ENCODE results near the gene CSH1. TPM values are rescaled to one million over a fixed set of nuclear protein-coding genes. Genes with fewer than 3 reads are reported as not detected.
A peak's percentile ranks its signal among the peaks of the same experiment; 100 is the strongest.
"Not testable (repeated sequence)": the region's sequence is repeated elsewhere in the genome, so short reads cannot be mapped to it uniquely, and the experiment has no call there.

Gene CSH1
- total and polyA plus RNA-seq, 7 experiments from 2014 or later = 8.2 to 11.3 TPM; not detected in 5

DNA sequence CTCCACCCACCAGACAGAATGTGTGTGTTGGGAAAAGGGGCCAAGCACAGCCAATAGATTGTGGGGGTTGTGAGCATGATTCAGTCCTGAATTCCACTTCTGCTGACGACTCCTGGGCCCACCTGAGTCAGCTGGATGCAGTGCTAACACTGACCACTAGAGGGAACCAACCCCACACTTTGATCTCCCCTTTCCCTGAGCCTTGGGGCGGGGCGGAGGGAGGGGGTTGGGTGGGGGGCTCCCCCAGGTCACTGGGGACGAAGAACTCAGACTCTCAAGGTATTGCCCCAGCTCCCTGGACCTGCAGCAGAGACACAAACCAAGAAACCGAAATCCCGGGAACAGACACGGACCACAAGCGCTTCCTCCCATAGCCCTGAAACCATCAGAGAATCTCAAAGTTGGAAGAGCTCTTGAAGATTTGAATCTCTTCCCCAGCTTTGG is 15.3 kb upstream of the CSH1 start:
- DNase-seq (peak; percentile 30 to 64 (median 49)), ATAC-seq (peak; percentile 88)
- Histone ChIP-seq H3K9me3 (ENCODE audit: control insufficient read depth in 2 of 3, low read length in 3 of 3) (no peaks in the 10 kb centered on the region), H3K27me3 (ENCODE audit: control insufficient read depth in 2 of 2, insufficient read depth in 2 of 2, low read length in 2 of 2) (no peaks in the 10 kb centered on the region), H3K27ac (ENCODE audit: low read depth, low read length) (no peak overlapping the region), H3K4me3 (ENCODE audit: low read length) (no peak overlapping the region), H3K4me1 (ENCODE audit: control insufficient read depth in 2 of 2, insufficient read depth in 2 of 2, low read length in 2 of 2) (no peaks in the 10 kb centered on the region), H3K36me3 (ENCODE audit: control insufficient read depth in 2 of 3, insufficient read depth in 3 of 3, low read length in 3 of 3) (no peaks in the 10 kb centered on the region)
- peaks cover 0 to 29% (median 0%) of the 10 kb centered on the region in 5 donors for H3K27me3 Mint-ChIP-seq
- peaks cover 0 to 10% (median 0%) of the 10 kb centered on the region in 7 donors for H3K4me1 Mint-ChIP-seq
- CTCF ChIA-PET = interaction anchor here (0.7 to 3.4 kb wide), 17 partner anchors 8 to 358 kb away, joined by 3 to 22 read pairs (median 4); partner anchors contain the start of genes CD79B and ICAM2
- peak overlapping the region in 1 of 10 donors; percentile 25 for H3K4me3 Mint-ChIP-seq
- POLR2A ChIA-PET = interaction anchor here (0.5 to 1.4 kb wide), 4 partner anchors 9 to 225 kb away, joined by 3 to 5 read pairs (median 4); partner anchors contain the start of gene ICAM2
- no peaks in the 10 kb centered on the region for H3K9me3 Mint-ChIP-seq
- intact Hi-C loops (cut with micrococcal nuclease) = loop anchor here (1.0 to 5.0 kb wide), 7 partner anchors 35 to 371 kb away; no protein-coding TSS in a partner anchor
- H3K27ac Mint-ChIP-seq = no peak overlapping the region
- H3K36me3 Mint-ChIP-seq = no peaks in the 10 kb centered on the region

DNA sequence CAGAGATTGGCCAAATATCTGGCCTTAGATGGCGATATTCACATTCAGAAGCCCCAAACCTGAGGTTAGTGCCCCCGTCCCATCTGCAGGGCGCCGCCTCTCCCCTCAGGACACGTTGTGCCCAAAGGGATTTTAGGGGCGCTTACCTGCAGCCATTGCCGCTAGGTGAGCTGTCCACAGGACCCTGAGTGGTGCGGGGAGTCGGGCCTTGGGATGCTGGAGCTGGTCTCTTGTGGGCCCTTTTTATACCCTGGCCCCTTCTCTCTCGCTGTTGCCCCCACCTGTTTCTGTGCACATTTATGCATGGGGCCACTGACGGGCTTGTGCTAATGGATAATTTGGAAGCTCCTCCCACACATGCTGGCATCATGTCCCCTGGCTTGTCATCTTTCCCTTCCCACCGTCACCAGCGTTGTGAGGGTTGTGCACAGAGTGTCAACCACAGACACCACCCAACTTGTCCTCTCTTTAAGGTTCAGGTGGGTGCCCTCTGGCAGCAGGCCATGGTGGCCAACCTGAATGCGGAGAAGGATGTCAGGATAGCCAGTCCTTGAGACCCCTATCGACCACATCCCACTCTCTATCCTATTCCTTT is 14.8 kb upstream of the CSH1 start, which contains the start of gene CSHL1:
Gene CSHL1, minus strand, starts transcription at position 218 of the 595 bp plus-strand sequence. Its CDS starts 62 bp downstream, at position 156.
- Histone ChIP-seq H3K27ac (ENCODE audit: low read depth, low read length) (no peak within 1 kb of the TSS), H3K27me3 (ENCODE audit: control insufficient read depth in 2 of 2, insufficient read depth in 2 of 2, low read length in 2 of 2) (no peaks in the 10 kb centered on the region), H3K9me3 (ENCODE audit: control insufficient read depth in 2 of 3, low read length in 3 of 3) (no peaks in the 10 kb centered on the region), H3K4me3 (ENCODE audit: low read length) (no peak within 1 kb of the TSS), H3K4me1 (ENCODE audit: control insufficient read depth in 2 of 2, insufficient read depth in 2 of 2, low read length in 2 of 2) (no peaks in the 10 kb centered on the region), H3K36me3 (ENCODE audit: control insufficient read depth in 2 of 3, insufficient read depth in 3 of 3, low read length in 3 of 3) (no peaks in the 10 kb centered on the region)
- CTCF ChIA-PET = interaction anchor here (0.6 to 3.4 kb wide), 19 partner anchors 8 to 359 kb away, joined by 3 to 22 read pairs (median 4); partner anchors contain the start of genes CD79B and ICAM2
- POLR2A ChIA-PET = interaction anchor here (0.7 to 1.4 kb wide), 3 partner anchors 8 to 109 kb away, joined by 3 to 5 read pairs (median 3); partner anchors contain the start of gene ICAM2
- Mint-ChIP-seq H3K4me3 (peak within 1 kb of the TSS in 1 of 10 donors; percentile 25), H3K27ac (peak within 1 kb of the TSS in 1 of 9 donors; percentile 38), H3K9me3 (no peaks in the 10 kb centered on the region), H3K4me1 (peaks cover 0 to 10% (median 0%) of the 10 kb centered on the region in 7 donors), H3K36me3 (no peaks in the 10 kb centered on the region), H3K27me3 (peaks cover 0 to 30% (median 0%) of the 10 kb centered on the region in 5 donors)
- no peak for DNase-seq
- intact Hi-C loops (cut with micrococcal nuclease) = loop anchor here (1.0 to 5.0 kb wide), 7 partner anchors 36 to 372 kb away; no protein-coding TSS in a partner anchor
- ATAC-seq = no peak

DNA sequence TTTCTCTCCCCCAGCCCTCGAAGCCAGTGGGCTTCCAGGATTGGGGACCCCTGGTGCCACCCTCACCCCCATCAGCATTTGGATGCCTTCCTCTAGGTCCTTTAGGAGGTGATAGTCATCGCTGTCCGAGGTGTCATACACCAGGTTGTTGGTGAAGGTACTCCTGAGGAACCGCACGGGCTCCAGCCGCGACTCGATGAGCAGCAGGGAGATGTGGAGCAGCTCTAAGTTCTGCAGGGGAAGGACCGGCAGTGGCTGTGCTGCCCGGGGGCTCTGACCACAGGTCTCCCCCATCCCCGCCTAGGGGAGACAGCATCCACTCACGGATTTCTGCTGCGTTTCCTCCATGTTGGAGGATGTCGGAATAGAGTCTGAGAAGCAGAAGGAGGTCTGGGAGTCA is 13.7 kb upstream of the CSH1 start:
- DNase-seq (no peak), ATAC-seq (no peak)
- Mint-ChIP-seq H3K36me3 (no peaks in the 10 kb centered on the region), H3K27me3 (peaks cover 0 to 27% (median 0%) of the 10 kb centered on the region in 5 donors), H3K9me3 (no peaks in the 10 kb centered on the region), H3K4me1 (peaks cover 0 to 10% (median 0%) of the 10 kb centered on the region in 7 donors), H3K27ac (no peak overlapping the region), H3K4me3 (no peak overlapping the region)
- no peaks in the 10 kb centered on the region for H3K36me3 ChIP-seq (ENCODE audit: control insufficient read depth in 2 of 3, insufficient read depth in 3 of 3, low read length in 3 of 3)
- ChIA-PET CTCF (interaction anchor here (0.9 to 3.4 kb wide), 9 partner anchors 14 to 236 kb away, joined by 3 to 22 read pairs (median 4); partner anchors contain the start of genes CD79B and ICAM2), POLR2A (no interaction called here)
- H3K9me3 ChIP-seq (ENCODE audit: control insufficient read depth in 2 of 3, low read length in 3 of 3) = no peaks in the 10 kb centered on the region
- H3K27ac ChIP-seq (ENCODE audit: low read depth, low read length) = no peak overlapping the region
- no peaks in the 10 kb centered on the region for H3K27me3 ChIP-seq (ENCODE audit: control insufficient read depth in 2 of 2, insufficient read depth in 2 of 2, low read length in 2 of 2)
- H3K4me3 ChIP-seq (ENCODE audit: low read length) = no peak overlapping the region
- H3K4me1 ChIP-seq (ENCODE audit: control insufficient read depth in 2 of 2, insufficient read depth in 2 of 2, low read length in 2 of 2) = no peaks in the 10 kb centered on the region
- intact Hi-C loops (cut with micrococcal nuclease) = loop anchor here (2.0 to 5.0 kb wide), 6 partner anchors 37 to 373 kb away; no protein-coding TSS in a partner anchor

DNA sequence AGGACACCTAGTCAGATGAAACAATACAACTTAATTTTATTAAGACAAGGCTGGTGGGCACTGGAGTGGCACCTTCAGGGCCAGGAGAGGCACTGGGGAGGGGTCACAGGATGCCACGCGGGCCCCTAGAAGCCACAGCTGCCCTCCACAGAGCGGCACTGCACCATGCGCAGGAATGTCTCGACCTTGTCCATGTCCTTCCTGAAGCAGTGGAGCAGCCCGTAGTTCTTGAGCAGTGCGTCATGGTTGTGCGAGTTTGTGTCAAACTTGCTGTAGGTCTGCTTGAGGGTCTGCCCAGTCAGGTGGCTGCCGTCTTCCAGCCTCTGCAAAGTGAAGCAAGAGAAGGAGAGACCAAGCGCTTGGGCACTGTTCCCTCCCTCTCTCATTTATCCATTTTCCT is 13.2 kb upstream of the CSH1 start:
- H3K27ac ChIP-seq (ENCODE audit: low read depth, low read length); H3K36me3 ChIP-seq (ENCODE audit: control insufficient read depth in 2 of 3, insufficient read depth in 3 of 3, low read length in 3 of 3); H3K4me3 ChIP-seq (ENCODE audit: low read length); H3K4me3 Mint-ChIP-seq; H3K4me1 ChIP-seq (ENCODE audit: control insufficient read depth in 2 of 2, insufficient read depth in 2 of 2, low read length in 2 of 2); H3K27ac Mint-ChIP-seq; H3K36me3 Mint-ChIP-seq; DNase-seq; H3K9me3 ChIP-seq (ENCODE audit: control insufficient read depth in 2 of 3, low read length in 3 of 3); H3K27me3 ChIP-seq (ENCODE audit: control insufficient read depth in 2 of 2, insufficient read depth in 2 of 2, low read length in 2 of 2); H3K9me3 Mint-ChIP-seq; ATAC-seq; POLR2A ChIA-PET; CTCF ChIA-PET; H3K4me1 Mint-ChIP-seq; intact Hi-C loops (cut with micrococcal nuclease): not testable (repeated sequence)
- peaks cover 0 to 27% (median 0%) of the 10 kb centered on the region in 5 donors for H3K27me3 Mint-ChIP-seq

DNA sequence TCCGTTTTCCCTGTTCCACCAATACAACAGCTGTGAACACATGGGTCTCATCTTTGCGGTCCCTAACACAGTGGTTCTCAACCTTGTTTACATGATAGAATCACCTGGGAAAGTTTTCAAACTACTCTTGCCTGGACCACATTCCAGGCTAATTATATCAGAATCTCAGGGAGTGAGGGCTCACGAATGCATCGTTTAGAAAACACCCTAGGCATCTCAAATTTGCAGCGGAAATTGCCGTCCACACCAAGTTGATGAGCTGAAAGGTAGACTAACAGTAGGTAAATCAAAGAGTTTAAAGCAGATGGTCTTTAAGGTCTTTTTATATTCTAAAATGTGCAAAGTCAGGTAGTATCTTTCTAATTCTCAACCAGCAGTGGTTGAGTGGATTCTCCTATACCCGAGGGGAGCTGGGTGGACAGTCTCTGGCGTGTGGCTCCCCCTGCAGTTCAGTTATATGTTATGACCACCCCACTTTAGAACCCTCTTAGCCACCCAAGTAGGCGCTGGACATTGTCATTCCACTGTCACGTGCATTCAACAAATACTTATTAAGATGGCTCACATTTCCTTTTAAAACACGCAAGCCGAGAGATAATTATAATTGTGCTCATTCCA is 10.9 kb upstream of the CSH1 start:
- CTCF ChIA-PET = interaction anchor here (0.6 to 0.7 kb wide), 2 partner anchors 12 to 414 kb away, joined by 3 read pairs; no protein-coding TSS in a partner anchor
- H3K27me3 ChIP-seq (ENCODE audit: control insufficient read depth in 2 of 2, insufficient read depth in 2 of 2, low read length in 2 of 2); ATAC-seq; H3K27ac ChIP-seq (ENCODE audit: low read depth, low read length); POLR2A ChIA-PET; H3K36me3 ChIP-seq (ENCODE audit: control insufficient read depth in 2 of 3, insufficient read depth in 3 of 3, low read length in 3 of 3); H3K9me3 Mint-ChIP-seq; intact Hi-C loops (cut with micrococcal nuclease); H3K36me3 Mint-ChIP-seq; H3K4me1 Mint-ChIP-seq; H3K4me3 ChIP-seq (ENCODE audit: low read length); H3K9me3 ChIP-seq (ENCODE audit: control insufficient read depth in 2 of 3, low read length in 3 of 3); DNase-seq; H3K4me3 Mint-ChIP-seq; H3K4me1 ChIP-seq (ENCODE audit: control insufficient read depth in 2 of 2, insufficient read depth in 2 of 2, low read length in 2 of 2); H3K27ac Mint-ChIP-seq: not testable (repeated sequence)
- peaks cover 0 to 40% (median 0%) of the 10 kb centered on the region in 5 donors for H3K27me3 Mint-ChIP-seq

DNA sequence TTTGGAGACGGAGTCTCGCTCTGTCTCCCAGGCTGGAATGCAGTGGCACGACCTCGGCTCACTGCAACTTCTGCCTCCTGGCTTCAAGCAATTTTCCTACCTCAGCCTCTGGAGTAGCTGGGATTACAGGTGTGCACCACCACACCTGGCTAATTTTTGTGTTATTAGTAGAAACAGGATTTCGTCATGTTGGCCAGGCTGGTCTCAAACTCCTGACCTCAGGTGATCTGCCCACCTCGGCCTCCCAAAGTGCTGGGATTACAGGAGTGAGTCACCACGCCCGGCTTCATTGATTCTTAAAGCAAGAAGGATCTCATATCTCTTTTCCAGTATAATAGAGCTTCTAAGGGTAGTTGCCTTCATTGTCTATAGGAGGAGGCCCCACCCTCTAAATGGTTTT is 8.4 kb upstream of the CSH1 start:
- H3K9me3 Mint-ChIP-seq; H3K4me3 Mint-ChIP-seq; H3K36me3 ChIP-seq (ENCODE audit: control insufficient read depth in 2 of 3, insufficient read depth in 3 of 3, low read length in 3 of 3); H3K36me3 Mint-ChIP-seq; ATAC-seq; H3K4me1 Mint-ChIP-seq; POLR2A ChIA-PET; H3K27ac ChIP-seq (ENCODE audit: low read depth, low read length); DNase-seq; intact Hi-C loops (cut with micrococcal nuclease); H3K27me3 ChIP-seq (ENCODE audit: control insufficient read depth in 2 of 2, insufficient read depth in 2 of 2, low read length in 2 of 2); H3K4me3 ChIP-seq (ENCODE audit: low read length); H3K4me1 ChIP-seq (ENCODE audit: control insufficient read depth in 2 of 2, insufficient read depth in 2 of 2, low read length in 2 of 2); H3K27ac Mint-ChIP-seq; H3K9me3 ChIP-seq (ENCODE audit: control insufficient read depth in 2 of 3, low read length in 3 of 3): not testable (repeated sequence)
- H3K27me3 Mint-ChIP-seq = peaks cover 0 to 47% (median 0%) of the 10 kb centered on the region in 5 donors
- CTCF ChIA-PET = interaction anchor here (0.7 to 1.3 kb wide), 6 partner anchors 13 to 272 kb away, joined by 3 to 5 read pairs (median 3); no protein-coding TSS in a partner anchor

All from naive thymus-derived CD4-positive, alpha-beta T cell (primary cell).